Neuronal stem cell (in vitro differentiated cells): ENCODE measurements around the gene AFAP1.

Source experiments
- DNase-seq: peaks from one replicate; pipeline ENCODE4 v3.0.0-alpha.2; 2013; ENCODE audit warnings: low spot score
- H2AFZ ChIP-seq: one replicate; pipeline ENCODE4 v1.6.1; 2013; ENCODE audit warnings: mild to moderate bottlenecking, low read length, inconsistent platforms
- H2AK5ac ChIP-seq: 2 replicates; pipeline ENCODE4 v1.6.1; 2013; ENCODE audit warnings: low read depth, mild to moderate bottlenecking, inconsistent platforms, low read length, moderate library complexity, mixed read lengths
- H2BK120ac ChIP-seq: 2 replicates; pipeline ENCODE4 v1.6.1; 2013; ENCODE audit warnings: low read depth, mild to moderate bottlenecking, inconsistent platforms, low read length, moderate library complexity, mixed read lengths
- H2BK12ac ChIP-seq: one replicate; pipeline ENCODE4 v1.6.1; 2013; ENCODE audit warnings: low read length, inconsistent platforms
- H2BK15ac ChIP-seq: 2 replicates; pipeline ENCODE4 v1.6.1; 2013; ENCODE audit warnings: mild to moderate bottlenecking, low read length, inconsistent platforms, mixed read lengths
- H2BK5ac ChIP-seq: one replicate; pipeline ENCODE4 v1.6.1; 2013; ENCODE audit warnings: inconsistent platforms, mild to moderate bottlenecking, low read length, moderate library complexity
- H3K14ac ChIP-seq: one replicate; pipeline ENCODE4 v1.6.1; 2013; ENCODE audit warnings: low read length, inconsistent platforms
- H3K18ac ChIP-seq: 2 replicates; pipeline ENCODE4 v1.6.1; 2013; ENCODE audit warnings: low read length, inconsistent platforms
- H3K23ac ChIP-seq: 2 replicates; pipeline ENCODE4 v1.6.1; 2013; ENCODE audit warnings: low read depth, mild to moderate bottlenecking, mixed read lengths, low read length, inconsistent platforms; ENCODE audit not compliant: poor library complexity
- H3K27ac ChIP-seq: replicated peaks from 3 replicates; pipeline ENCODE4 v1.5.1; 2013; ENCODE audit warnings: low read length, inconsistent platforms
- H3K27me3 ChIP-seq, 3 experiments: 2 replicates each; pipeline ENCODE4 v1.6.1; 2013; ENCODE audit warnings: low read length in 3 of 3, mild to moderate bottlenecking in 2 of 3, inconsistent platforms in 1 of 3, low read depth in 1 of 3, mixed read lengths in 1 of 3, moderate library complexity in 1 of 3; ENCODE audit not compliant: control insufficient read depth in 3 of 3, insufficient read depth in 3 of 3
- H3K36me3 ChIP-seq, 2 donors: replicated peaks in 1 of 2; 2 replicates each; pipeline ENCODE4 v1.6.1; 2013; ENCODE audit warnings: low read length in 2 of 2; ENCODE audit not compliant: control insufficient read depth in 2 of 2, insufficient read depth in 2 of 2
- H3K4ac ChIP-seq: 2 replicates; pipeline ENCODE4 v1.6.1; 2013; ENCODE audit warnings: inconsistent platforms, mild to moderate bottlenecking, low read length, moderate library complexity
- H3K4me1 ChIP-seq, 2 donors: 1 replicate in 1 of 2; 2 replicates in 1 of 2; pipeline ENCODE4 v1.6.1; 2013; ENCODE audit warnings: low read length in 2 of 2, low read depth in 1 of 2; ENCODE audit not compliant: control insufficient read depth in 2 of 2, insufficient read depth in 1 of 2
- H3K4me2 ChIP-seq: one replicate; pipeline ENCODE4 v1.6.1; 2013; ENCODE audit warnings: mild to moderate bottlenecking, low read length, inconsistent platforms; ENCODE audit not compliant: insufficient read depth, poor library complexity, severe bottlenecking
- H3K4me3 ChIP-seq, 2 donors: 2 replicates each; pipeline ENCODE4 v1.5.1; 2013; ENCODE audit warnings: low read length in 2 of 2, mild to moderate bottlenecking in 2 of 2, inconsistent platforms in 1 of 2, moderate library complexity in 1 of 2
- H3K79me1 ChIP-seq: one replicate; pipeline ENCODE4 v1.6.1; 2013; ENCODE audit warnings: low read depth, mild to moderate bottlenecking, inconsistent platforms, low read length, moderate library complexity
- H3K9ac ChIP-seq: one replicate; pipeline ENCODE4 v1.6.1; 2013; ENCODE audit warnings: mild to moderate bottlenecking, low read depth, low read length, inconsistent platforms; ENCODE audit not compliant: poor library complexity
- H3K9me3 ChIP-seq, 2 donors: replicated peaks in 1 of 2; 2 replicates each; pipeline versions ENCODE3 to v1.6.1; 2013; ENCODE audit warnings: low read length in 2 of 2, mild to moderate bottlenecking in 2 of 2, inconsistent platforms in 1 of 2, low read depth in 1 of 2, mixed read lengths in 1 of 2, moderate library complexity in 1 of 2; ENCODE audit not compliant: control insufficient read depth in 2 of 2, insufficient read depth in 1 of 2
- H4K8ac ChIP-seq: one replicate; pipeline ENCODE4 v1.6.1; 2013; ENCODE audit warnings: low read depth, mild to moderate bottlenecking, inconsistent platforms, low read length, moderate library complexity
- H4K91ac ChIP-seq: one replicate; pipeline ENCODE4 v1.6.1; 2013; ENCODE audit warnings: low read length, low read depth, mild to moderate bottlenecking, inconsistent platforms; ENCODE audit not compliant: poor library complexity
- WGBS, 2 donors: extraction: QIAGEN DNeasy Blood & Tissue Kit; methylation state at CpG; one replicate each; pipeline ENCODE4 v1.1.7; 2013; ENCODE audit warnings: missing lambda C conversion rate in 2 of 2, mixed read lengths in 1 of 2; ENCODE audit not compliant: insufficient read length in 2 of 2, insufficient replicate concordance in 1 of 2; ENCODE audit errors: extremely low coverage in 2 of 2; 5-methylcytosine and 5-hydroxymethylcytosine counted together

The AFAP1 gene

GRCh38 chr4:7900334-7900909 is 39.2 kb downstream of the AFAP1 start:
- no CpG with 5 or more reads among the region's 9 CpGs for WGBS, 2 donors
- Histone ChIP-seq H2BK120ac (no peak overlapping the region), H2BK12ac (no peak overlapping the region), H2BK5ac (no peak overlapping the region), H3K27me3 (no peaks in the 10 kb centered on the region), H3K27ac (no peak overlapping the region), H3K4me2 (no peak overlapping the region), H3K23ac (no peak overlapping the region), H3K4me1 (peaks cover 21 to 45% of the 10 kb centered on the region in 2 donors), H3K4me3 (no peak overlapping the region), H3K14ac (no peak overlapping the region), H4K8ac (no peak overlapping the region), H3K9ac (no peak overlapping the region), H2BK15ac (no peak overlapping the region), H3K18ac (no peak overlapping the region), H3K36me3 (no peaks in the 10 kb centered on the region), H3K4ac (no peak overlapping the region), H2AFZ (no peak overlapping the region), H3K9me3 (no peaks in the 10 kb centered on the region), H3K79me1 (peaks cover 2% of the 10 kb centered on the region), H2AK5ac (no peak overlapping the region), H4K91ac (no peak overlapping the region)
- no peak for DNase-seq

GRCh38 chr4:7899184-7899869 is 40.3 kb downstream of the AFAP1 start:
- H4K8ac ChIP-seq = no peak overlapping the region
- no peak overlapping the region for H2BK120ac ChIP-seq
- H2AFZ ChIP-seq = no peak overlapping the region
- no peak overlapping the region for H2AK5ac ChIP-seq
- no peaks in the 10 kb centered on the region for H3K27me3 ChIP-seq
- H3K4me1 ChIP-seq = peaks cover 19 to 36% of the 10 kb centered on the region in 2 donors
- H3K4ac ChIP-seq = no peak overlapping the region
- H3K23ac ChIP-seq = no peak overlapping the region
- H3K4me2 ChIP-seq = no peak overlapping the region
- H2BK5ac ChIP-seq = no peak overlapping the region
- peaks cover 2% of the 10 kb centered on the region for H3K79me1 ChIP-seq
- no peak overlapping the region for H2BK12ac ChIP-seq
- WGBS, 2 donors = no CpG with 5 or more reads among the region's 9 CpGs
- no peak overlapping the region for H3K4me3 ChIP-seq
- H4K91ac ChIP-seq = no peak overlapping the region
- no peak overlapping the region for H3K27ac ChIP-seq
- no peak overlapping the region for H2BK15ac ChIP-seq
- no peak for DNase-seq
- H3K9me3 ChIP-seq = no peaks in the 10 kb centered on the region
- H3K9ac ChIP-seq = no peak overlapping the region
- H3K36me3 ChIP-seq = no peaks in the 10 kb centered on the region
- H3K18ac ChIP-seq = no peak overlapping the region
- H3K14ac ChIP-seq = no peak overlapping the region

DNA sequence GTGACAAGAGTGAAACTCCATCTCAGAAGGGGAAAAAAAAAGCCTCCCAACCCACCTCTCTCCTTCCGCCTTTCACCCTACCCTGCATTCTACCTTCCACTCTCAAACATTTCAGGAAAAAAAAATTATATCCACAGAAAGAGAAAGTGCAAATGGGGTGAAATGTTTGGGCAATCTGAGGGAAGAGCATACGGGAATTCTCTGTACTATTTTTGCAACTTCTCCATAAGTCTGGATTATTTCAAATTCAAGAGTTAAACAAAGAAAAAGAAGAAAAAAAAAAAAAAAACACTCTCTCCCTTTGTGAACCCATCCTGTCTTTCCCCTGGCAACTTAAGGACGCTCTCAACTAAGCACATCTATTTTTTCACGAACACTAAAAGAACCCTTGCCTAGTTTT is 41.3 kb downstream of the AFAP1 start:
- no peak overlapping the region for H3K18ac ChIP-seq
- WGBS, 2 donors = no CpG with 5 or more reads among the region's 4 CpGs
- no peak overlapping the region for H3K4me3 ChIP-seq
- H3K4me1 ChIP-seq = peaks cover 13 to 29% of the 10 kb centered on the region in 2 donors
- H3K4me2 ChIP-seq = no peak overlapping the region
- H3K27me3 ChIP-seq = no peaks in the 10 kb centered on the region
- no peak for DNase-seq
- no peak overlapping the region for H2BK15ac ChIP-seq
- H3K14ac ChIP-seq = no peak overlapping the region
- no peak overlapping the region for H3K4ac ChIP-seq
- H3K79me1 ChIP-seq = peaks cover 2% of the 10 kb centered on the region
- H4K91ac ChIP-seq = no peak overlapping the region
- no peak overlapping the region for H3K27ac ChIP-seq
- no peak overlapping the region for H2AK5ac ChIP-seq
- no peak overlapping the region for H2AFZ ChIP-seq
- no peak overlapping the region for H2BK12ac ChIP-seq
- H3K9ac ChIP-seq = no peak overlapping the region
- H2BK5ac ChIP-seq = no peak overlapping the region
- H3K36me3 ChIP-seq = no peaks in the 10 kb centered on the region
- no peak overlapping the region for H3K23ac ChIP-seq
- H2BK120ac ChIP-seq = no peak overlapping the region
- no peak overlapping the region for H4K8ac ChIP-seq
- peaks cover 0 to 3% of the 10 kb centered on the region in 2 donors for H3K9me3 ChIP-seq

- Histone ChIP-seq H4K8ac (no peak overlapping the region), H3K18ac (no peak overlapping the region), H3K36me3 (no peaks in the 10 kb centered on the region), H2BK12ac (no peak overlapping the region), H3K27me3 (no peaks in the 10 kb centered on the region), H3K4me3 (no peak overlapping the region), H3K9ac (no peak overlapping the region), H3K79me1 (peaks cover 2% of the 10 kb centered on the region), H3K4me1 (peaks cover 13 to 29% of the 10 kb centered on the region in 2 donors), H3K27ac (no peak overlapping the region), H3K14ac (no peak overlapping the region), H4K91ac (no peak overlapping the region), H3K9me3 (peaks cover 0 to 3% of the 10 kb centered on the region in 2 donors), H2BK5ac (no peak overlapping the region), H3K23ac (no peak overlapping the region), H3K4me2 (no peak overlapping the region), H2AFZ (no peak overlapping the region), H3K4ac (no peak overlapping the region), H2BK120ac (no peak overlapping the region), H2BK15ac (no peak overlapping the region), H2AK5ac (no peak overlapping the region)
- WGBS, 2 donors = no CpG with 5 or more reads among the region's 7 CpGs
- no peak for DNase-seq
These were observed 41.9 kb downstream of the AFAP1 start for GRCh38 chr4:7897811-7898210.
